Endometrium (tissue), 2 donors: Measurements from ENCODE around the gene FGA.

Experiments
- FAIRE-seq: peaks from 2 replicates; lab custom pipeline; 2012; peaks lifted over from hg19 to GRCh38; lab: Jason Lieb, UNC
- donor health status: control.
- donor health status: control.

The FGA gene

DNA sequence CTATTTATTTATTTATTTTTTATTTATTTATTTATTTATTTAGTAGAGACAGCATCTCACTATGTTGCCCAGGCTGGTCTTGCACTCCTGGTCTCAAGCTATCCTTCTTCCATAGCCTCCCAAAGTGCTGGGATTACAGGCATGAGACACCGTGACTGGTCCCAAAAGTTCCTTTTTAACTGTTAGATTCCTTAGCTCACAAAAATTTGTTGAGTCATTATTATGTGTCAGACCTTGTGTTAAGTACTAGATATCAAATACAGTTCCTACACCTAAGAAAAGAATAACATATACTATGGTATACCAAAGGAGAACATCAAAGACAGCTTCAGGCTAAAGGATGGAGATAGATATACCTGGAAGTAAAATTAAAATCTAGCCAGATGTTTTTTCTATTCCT, 11.6 kb downstream of the FGA start:
- FAIRE-seq, result no peak

DNA sequence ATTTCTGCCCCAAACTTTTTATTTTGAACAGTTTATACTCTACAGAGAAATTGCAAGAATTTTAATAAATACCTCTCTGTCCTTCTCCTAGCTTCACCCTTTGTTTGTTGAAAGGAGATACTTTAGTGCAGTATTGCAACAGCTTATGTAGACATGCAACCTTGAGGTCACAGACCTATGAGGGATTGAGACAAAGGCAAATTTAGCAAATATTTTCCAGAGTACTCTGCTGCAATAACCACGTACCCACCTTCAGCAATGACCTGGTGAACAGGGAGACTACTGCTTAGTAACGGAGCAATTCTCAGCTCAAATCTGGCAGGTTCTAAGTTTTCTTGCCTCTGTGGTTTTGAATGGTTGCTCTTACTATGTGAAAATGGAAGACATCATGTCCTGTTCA, 13.2 kb downstream of the FGA start:
- no peak for FAIRE-seq

DNA sequence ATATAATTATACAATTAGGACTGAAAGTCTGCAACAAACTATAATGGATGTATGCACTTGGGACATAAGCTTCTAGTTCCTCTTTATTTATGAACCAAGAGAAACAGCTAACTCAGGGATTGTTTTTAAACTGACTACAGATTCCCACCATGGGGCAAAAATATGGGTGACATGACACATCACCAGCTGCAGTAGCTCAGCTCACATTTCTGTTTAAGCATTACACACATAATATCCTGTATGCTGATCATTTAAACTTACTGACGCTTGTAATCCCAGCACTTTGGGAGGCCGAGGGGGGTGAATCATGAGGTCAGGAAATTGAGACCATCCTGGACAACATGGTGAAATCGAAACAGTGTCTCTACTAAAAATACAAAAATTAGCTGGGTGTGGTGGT, 16.2 kb downstream of the FGA start:
- no peak for FAIRE-seq

DNA sequence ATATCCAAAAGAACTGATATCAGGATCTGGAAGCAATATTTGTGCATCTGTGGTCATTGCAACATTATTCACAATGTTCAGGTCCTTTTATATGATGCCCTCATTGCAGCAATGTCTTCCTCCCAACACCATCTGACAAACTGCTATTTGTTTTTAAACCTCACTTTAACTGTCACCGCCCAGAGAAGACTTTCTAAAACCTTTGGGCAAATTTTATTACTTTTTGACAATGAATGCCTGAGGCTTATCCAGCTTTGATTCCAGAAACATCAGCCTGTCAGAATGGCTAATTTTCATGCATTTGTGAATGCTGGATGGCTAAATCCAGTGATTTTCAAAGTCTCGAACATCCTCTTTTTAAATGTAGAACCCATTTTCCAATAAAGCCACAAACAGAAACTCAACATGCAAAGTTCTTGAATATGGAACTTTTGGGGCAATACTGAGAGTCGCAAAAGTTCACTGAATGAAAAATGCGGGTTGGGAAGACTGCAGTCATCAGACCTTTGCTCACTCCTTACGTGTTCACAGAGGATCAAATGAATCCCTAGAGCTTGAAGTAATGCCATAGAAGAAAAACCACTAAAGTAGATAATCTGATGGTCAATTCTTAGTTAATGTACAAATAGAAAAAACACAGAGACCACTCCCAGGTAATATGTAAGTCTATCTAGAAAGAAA, 17.2 kb downstream of the FGA start:
- FAIRE-seq, result no peak

DNA sequence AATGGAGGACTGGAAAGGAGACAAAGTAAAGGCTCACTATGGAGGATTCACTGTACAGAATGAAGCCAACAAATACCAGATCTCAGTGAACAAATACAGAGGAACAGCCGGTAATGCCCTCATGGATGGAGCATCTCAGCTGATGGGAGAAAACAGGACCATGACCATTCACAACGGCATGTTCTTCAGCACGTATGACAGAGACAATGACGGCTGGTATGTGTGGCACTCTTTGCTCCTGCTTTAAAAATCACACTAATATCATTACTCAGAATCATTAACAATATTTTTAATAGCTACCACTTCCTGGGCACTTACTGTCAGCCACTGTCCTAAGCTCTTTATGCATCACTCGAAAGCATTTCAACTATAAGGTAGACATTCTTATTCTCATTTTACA, 21.0 kb downstream of the FGA start:
- no peak for FAIRE-seq

DNA sequence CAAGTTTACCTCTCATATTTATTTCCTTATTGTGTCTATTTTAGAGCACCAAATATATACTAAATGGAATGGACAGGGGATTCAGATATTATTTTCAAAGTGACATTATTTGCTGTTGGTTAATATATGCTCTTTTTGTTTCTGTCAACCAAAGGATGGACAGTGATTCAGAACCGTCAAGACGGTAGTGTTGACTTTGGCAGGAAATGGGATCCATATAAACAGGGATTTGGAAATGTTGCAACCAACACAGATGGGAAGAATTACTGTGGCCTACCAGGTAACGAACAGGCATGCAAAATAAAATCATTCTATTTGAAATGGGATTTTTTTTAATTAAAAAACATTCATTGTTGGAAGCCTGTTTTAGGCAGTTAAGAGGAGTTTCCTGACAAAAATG, 21.5 kb downstream of the FGA start:
- no peak for FAIRE-seq

DNA sequence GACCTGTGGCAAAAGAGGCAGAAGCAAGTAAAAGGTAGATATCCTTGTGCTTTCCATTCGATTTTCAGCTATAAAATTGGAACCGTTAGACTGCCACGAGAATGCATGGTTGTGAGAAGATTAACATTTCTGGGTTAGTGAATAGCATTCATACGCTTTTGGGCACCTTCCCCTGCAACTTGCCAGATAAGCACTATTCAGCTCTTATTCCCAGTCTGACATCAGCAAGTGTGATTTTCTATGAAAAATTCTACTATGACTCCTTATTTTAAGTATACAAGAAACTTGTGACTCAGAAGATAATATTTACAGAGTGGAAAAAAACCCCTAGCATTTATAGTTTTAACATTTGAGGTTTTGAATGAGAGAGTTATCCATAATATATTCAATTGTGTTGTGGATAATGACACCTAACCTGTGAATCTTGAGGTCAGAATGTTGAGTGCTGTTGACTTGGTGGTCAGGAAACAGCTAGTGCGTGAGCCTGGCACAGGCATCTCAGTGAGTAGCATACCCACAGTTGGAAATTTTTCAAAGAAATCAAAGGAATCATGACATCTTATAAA, 23.8 kb downstream of the FGA start:
- FAIRE-seq, result no peak

DNA sequence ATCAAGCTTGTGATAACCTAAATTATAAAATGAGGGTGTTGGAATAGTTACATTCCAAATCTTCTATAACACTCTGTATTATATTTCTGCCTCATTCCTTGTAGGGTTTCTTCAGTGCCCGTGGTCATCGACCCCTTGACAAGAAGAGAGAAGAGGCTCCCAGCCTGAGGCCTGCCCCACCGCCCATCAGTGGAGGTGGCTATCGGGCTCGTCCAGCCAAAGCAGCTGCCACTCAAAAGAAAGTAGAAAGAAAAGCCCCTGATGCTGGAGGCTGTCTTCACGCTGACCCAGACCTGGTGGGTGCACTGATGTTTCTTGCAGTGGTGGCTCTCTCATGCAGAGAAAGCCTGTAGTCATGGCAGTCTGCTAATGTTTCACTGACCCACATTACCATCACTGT, 24.8 kb downstream of the FGA start:
- no peak for FAIRE-seq

DNA sequence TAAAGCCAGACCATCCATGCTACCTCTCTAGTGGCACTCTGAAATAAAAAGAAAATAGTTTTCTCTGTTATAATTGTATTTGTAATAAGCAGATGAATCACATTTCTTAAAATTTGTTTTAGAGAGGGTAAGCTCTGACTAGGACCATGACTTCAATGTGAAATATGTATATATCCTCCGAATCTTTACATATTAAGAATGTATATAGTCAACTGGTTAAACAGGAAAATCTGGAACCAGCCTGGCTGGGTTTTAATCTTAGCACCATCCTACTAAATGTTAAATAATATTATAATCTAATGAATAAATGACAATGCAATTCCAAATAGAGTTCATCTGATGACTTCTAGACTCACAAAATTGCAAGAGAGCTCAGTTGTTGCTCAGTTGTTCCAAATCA, 26.2 kb downstream of the FGA start:
- FAIRE-seq, result no peak

DNA sequence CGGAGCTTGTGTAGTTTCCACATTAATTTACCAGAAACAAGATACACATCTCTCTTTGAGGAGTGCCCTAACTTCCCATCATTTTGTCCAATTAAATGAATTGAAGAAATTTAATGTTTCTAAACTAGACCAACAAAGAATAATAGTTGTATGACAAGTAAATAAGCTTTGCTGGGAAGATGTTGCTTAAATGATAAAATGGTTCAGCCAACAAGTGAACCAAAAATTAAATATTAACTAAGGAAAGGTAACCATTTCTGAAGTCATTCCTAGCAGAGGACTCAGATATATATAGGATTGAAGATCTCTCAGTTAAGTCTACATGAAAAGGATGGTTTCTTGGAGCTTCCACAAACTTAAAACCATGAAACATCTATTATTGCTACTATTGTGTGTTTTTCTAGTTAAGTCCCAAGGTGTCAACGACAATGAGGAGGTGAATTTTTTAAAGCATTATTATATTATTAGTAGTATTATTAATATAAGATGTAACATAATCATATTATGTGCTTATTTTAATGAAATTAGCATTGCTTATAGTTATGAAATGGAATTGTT, 27.8 kb downstream of the FGA start, which contains the start of gene FGB:
TSS of gene FGB (plus strand) at position 315 of the 558 bp plus-strand sequence. CDS start at position 323, 8 bp downstream.
- FAIRE-seq, result no peak

DNA sequence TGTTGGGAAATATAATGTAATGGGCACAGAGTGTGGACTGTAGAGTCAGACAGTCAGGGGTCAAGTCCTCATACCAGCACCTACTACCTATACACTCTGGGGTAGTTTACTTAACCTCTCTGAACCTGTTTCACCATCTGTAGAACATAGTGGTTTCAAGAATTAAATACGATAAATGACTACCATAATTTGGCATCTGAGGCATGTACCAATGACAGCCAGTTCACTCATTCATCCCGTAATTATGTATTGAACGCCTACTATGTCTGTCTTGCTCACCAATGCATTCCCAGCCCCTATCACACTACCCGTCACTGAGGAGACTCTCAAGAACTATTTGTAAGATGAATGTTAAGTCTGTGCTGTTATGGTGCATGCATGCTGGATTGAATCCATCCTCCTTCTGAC, 29.7 kb downstream of the FGA start:
- no peak for FAIRE-seq

DNA sequence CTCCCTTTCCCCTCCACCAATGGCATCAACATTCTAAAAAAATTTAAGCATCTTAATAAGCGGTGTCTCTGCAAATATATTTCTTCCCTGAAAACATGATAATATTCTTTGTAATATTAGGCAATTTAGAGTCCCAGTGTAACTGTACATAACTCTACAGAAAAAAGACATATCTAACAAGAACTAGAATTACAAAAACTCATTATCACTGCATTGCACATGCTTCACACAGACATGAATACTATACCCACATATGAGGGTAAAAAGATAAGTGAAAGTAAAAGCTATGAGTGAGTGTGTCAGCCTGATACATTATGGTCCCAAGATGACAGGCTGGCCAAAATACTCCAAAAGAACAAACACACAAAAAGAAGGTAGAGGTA, 30.1 kb downstream of the FGA start:
- FAIRE-seq, result no peak

DNA sequence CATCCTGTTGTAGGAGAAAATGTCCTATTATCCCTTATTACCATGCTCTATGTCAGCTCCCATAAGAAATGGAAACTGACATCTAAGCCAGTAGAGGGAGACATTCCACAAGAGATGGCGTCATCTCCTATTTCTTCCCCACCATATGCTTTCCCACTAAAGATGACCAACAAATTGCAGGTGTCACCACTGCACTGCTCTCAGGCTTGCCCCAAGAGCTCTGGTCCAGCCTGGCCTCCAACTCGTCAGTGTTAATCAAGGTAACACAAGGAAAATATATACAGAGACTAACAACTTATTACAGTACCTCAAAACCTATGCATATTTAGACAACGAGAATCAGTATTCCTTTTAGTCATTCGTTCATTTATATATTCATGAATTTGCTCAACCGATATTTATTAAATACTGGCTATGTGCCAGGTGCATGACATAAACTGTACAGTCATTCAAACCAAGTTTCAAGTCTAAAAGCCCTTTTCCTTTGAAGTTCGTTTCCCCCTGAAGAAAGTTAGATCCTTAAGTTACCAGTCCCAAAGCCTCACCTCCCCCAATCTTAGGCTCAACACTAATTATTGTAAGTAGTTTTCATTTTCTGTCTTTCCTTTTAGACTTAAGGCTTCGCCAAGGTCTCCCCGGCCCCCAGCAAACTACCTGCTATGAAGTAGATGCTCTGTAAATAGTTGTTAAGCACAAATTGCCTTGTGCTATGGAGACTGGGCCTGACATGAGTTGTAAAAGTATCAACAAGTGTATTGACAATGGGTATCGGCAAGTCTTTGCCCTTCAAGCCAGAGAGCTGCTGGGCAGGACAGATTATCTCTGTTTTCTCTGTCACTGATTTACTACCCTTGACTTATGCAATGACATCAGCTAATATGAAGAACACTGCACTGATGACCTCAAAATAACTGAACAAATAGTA, 30.8 kb downstream of the FGA start:
- FAIRE-seq, result no peak

DNA sequence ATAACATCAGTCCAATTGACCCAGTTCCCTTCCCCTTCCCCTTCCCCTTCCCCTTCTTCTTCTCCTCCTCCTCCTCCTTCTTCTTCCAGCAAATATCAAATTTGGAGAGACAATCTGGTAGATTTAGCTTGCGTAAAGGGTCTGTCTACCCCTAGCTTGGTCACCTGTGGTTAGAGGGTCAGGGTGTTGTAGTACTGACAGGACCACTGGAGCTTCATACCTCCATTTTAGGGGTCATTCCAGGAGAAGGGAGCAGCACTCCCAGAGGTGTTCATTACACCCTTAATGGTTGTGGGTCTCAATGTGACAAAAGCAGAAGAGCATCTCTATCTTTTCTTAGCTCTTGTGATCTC, 31.4 kb downstream of the FGA start:
- no peak for FAIRE-seq

DNA sequence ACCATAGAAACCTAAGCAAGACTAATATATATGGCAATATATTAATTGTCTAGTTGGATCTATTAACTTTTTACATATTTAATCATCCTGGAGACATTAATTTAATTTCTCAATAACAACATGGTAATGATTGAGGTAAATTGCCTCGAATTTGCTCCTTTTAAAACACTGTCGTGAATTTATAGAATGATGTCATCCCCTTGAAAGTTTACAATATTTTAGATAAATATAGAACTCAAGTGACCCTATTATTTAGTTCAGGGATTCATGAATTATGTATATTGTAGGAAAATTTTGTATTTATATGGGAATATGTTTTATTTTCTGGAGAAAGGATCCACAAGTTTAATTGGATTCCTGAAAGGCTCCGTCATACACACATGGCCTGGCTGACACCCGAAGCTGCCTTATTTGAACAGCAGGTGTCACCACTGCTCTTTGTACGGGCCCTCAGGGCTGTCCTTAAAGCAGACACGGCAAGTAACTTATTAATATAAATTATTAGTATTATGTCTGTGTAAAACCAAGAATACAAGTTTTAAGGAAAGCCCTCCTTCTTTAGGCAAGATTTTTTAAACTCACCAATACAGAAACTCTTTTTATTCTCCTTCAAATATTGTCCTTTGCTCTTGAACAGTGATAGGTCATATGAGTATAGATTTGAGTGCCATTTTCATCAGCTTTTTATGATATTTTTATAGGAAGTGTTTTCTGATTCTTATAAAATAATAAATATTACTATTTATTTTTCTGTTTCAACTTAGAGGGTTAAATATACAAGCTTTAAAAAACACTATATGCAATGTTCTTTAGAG, 38.5 kb downstream of the FGA start:
- FAIRE-seq, result peak; percentile 89

DNA sequence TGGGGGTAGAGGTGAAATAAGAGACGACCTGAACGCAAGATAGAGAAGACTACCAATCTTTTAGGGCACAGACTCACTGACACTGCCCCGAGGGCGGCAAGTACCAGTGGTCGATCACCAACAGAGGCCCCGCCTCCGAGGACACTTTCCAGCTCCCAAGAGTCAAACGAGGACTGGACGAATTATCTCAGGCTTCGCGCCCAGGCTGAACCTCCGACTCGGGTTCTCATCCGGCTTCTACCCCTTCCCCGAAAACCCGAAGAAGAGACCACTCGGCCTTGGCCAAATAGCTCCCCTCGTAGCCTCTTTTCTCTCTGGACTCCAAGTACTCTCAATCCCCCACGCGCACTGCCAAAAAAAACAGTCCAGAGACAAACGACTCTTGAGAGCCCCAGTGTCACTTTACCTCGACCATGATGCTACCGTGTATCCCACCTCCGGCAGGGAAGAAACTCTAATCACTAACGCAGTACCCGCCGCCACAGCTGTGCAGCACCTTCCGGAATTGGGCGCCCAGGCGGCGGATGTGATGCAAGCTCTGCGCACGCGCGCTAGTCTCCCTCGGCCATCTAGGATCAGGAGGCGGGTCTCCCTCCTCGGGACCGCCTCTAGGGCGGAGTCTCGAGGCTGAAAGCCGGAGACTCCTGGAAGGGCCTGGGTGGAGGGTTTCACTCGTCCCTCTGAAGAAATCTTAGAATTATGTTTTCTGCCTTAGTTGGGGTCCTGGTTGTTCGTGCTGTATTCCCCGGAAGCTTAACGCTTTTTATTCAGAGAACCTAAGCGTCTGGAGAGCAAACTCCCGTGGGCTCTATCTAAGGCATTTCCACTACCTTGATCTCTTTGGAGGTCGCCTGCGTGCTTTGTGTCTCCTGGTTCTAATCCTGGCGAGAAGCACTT, 40.4 kb downstream of the FGA start, which contains the start of gene PLRG1:
TSS of gene PLRG1 (minus strand) at position 507 of the 897 bp plus-strand sequence. CDS start at position 415, 92 bp downstream.
- peak; percentile 95 for FAIRE-seq

DNA sequence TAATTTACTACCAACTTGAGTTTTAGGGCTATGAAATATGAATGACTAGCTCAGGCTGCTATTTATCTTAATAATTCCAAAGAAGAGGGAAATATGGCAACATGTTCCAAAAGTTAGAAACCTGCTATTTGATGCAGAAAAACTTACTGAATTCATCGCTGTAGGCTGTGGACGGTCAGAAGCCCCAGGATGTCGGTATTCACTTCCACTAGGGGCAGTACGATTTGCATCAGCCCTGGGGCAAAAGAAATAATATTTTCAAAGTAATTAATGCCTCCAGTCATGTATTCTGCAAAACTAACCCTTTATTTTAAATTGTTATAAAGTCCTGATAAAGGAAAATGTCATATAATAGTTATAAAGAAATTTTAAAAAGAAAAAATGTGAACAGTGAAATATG, 44.9 kb downstream of the FGA start:
- FAIRE-seq, result no peak

DNA sequence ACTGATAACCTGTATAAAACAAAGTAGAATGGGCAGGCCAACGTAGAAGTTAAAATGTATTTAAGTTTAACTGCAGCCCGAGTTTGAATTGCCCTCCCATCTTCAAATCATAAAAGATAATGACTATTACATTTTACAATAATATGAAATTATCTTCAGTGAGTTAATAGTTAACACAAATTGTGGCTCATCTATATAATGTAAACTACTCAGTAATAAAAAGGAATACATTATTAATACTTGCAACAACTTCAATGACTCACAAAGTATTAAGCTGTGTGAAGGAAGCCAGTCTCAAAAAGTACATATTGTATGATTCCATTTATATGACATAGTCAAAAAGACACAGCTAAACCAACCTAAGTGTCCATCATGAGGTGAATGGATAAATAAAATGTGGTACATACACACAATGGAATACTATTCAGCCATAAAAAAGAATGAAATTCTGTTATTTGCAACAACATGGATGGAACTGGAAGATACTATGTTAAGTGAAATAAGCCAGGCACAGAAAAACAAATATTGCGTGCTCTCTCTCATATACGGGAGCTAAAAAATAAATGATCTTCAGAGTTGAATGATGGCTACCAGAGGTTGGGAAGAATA, 48.2 kb downstream of the FGA start:
- no peak for FAIRE-seq
